ENCODE results near the gene CHL1.

DNA sequence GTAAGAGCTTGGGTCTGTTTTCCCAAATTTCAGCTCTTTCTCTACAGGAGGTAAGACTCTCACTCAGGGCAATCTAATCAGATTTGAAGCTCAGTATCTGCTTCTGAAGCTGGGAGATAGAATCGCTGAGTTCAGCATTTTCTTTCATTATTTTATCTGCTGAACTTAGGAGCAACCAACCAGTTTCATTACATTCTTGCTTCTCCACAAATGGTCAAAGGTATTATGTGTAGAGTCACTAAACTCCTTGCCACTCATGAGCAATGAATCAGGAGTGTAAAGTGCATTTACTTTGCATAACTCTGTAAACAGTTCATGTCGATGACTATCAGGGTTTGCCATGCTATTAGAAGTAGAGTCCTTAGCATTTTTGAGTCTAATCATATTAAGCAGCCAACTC, 249.4 kb downstream of the CHL1 start:
- no peak for TF ChIP-seq EZH2 (IDR thresholded peaks at IDR 0.05; ENCODE audit: borderline replicate concordance)
- TF ChIP-seq, protein P1, sequence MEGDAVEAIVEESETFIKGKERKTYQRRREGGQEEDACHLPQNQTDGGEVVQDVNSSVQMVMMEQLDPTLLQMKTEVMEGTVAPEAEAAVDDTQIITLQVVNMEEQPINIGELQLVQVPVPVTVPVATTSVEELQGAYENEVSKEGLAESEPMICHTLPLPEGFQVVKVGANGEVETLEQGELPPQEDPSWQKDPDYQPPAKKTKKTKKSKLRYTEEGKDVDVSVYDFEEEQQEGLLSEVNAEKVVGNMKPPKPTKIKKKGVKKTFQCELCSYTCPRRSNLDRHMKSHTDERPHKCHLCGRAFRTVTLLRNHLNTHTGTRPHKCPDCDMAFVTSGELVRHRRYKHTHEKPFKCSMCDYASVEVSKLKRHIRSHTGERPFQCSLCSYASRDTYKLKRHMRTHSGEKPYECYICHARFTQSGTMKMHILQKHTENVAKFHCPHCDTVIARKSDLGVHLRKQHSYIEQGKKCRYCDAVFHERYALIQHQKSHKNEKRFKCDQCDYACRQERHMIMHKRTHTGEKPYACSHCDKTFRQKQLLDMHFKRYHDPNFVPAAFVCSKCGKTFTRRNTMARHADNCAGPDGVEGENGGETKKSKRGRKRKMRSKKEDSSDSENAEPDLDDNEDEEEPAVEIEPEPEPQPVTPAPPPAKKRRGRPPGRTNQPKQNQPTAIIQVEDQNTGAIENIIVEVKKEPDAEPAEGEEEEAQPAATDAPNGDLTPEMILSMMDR (IDR thresholded peaks at IDR 0.05; ENCODE audit: poor library complexity) = no peak
- no peak for TF ChIP-seq EZH2phosphoT487 (IDR thresholded peaks at IDR 0.05; ENCODE audit: low read depth, severe bottlenecking, unreplicated experiment)

All from hepatocyte (in vitro differentiated cells).